Activated T-cell treated with anti-CD3 and anti-CD28 coated beads for 24 hours (primary cell): ENCODE data around the gene KIAA2012.
A peak's percentile ranks its signal among the peaks of the same experiment; 100 is the strongest.

ENCODE experiments used
- DNase-seq: peaks from one replicate; pipeline ENCODE4 v3.0.0-alpha.2; 2020; ENCODE audit warnings: low read depth

The KIAA2012 gene

DNA sequence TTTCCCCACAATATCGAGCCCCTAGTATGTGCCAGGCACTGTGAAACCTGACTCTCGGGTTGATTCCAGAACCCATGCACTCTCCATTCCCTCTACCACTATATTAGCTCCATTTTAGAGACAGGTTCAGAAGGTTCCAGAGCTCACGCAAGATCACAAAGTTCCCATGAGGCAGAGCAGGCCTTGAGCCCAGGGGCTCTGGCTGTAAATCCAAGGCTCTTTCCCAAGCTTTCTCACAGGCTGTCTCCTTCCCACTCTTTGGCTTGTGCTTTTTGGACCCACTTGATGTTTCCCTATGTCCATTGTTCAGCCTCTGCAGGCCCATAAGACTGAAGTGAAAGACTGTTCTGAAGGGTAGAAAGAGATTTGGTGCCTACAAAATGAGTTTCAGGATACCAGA, 15.7 kb downstream of the KIAA2012 start:
- DNase-seq, result no peak

DNA sequence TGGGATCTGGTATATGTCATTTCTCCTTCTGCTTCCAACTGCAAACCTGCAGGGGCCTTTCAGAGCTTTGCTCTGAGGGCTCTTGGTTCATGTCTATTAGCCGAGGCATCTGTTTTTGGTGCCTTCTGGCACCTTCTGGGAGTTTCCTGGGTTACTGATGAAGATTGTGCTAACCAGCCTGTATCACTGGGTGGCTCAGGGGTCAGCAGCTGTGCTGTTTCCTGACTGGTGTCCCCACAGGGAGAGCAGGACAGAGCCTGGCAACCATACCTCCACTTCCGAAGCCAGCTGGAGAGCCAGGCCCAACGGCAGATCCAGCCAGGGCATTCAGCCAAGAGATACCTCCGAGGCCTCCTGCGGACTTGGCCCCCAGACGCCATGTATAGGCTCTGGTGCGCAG, 17.5 kb downstream of the KIAA2012 start:
- no peak for DNase-seq

DNA sequence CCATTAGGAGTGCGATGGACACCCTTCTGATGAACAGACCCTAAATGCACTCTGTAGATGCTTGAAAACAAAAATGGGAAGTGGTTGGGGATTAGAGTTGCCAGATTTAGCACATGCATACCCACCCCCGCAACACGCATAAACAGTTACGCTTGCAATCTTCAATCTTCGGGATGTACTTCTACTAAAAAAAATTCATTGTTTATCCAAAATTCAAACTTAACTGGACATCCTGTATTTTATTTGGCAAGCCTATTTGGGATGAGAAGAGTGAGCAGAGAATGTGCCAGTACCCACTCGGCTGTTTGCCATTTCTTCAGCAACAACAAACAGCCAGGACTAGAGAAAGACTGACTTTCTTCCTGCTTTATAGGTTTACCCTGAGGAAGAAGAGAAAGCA, 18.4 kb downstream of the KIAA2012 start:
- no peak for DNase-seq

DNA sequence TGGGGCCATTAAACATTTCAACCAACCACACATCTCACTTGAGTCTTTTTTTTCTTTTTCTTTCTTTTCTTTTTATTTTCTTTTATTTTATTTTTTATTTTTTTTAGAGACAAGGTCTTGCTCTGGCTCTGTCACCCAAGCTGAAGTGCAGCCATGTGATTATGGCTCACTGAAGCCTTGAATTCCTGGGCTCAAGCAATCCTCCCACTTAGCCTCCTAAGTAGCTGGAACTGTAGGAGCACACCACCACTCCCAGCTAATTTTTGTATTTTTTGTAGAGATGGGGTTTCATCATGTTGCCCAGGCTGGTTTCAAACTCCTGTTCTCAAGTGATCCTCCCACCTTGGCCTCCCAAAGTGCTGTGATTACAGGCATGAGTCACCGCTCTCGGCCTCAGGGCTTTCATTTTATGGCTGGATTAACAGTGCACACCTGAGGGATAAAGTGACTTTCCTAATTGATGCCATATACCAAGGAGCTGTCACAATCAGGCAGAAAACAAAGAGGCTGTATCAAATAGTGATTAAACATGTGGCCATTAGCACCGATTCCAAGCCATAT, 21.5 kb downstream of the KIAA2012 start:
- no peak for DNase-seq

DNA sequence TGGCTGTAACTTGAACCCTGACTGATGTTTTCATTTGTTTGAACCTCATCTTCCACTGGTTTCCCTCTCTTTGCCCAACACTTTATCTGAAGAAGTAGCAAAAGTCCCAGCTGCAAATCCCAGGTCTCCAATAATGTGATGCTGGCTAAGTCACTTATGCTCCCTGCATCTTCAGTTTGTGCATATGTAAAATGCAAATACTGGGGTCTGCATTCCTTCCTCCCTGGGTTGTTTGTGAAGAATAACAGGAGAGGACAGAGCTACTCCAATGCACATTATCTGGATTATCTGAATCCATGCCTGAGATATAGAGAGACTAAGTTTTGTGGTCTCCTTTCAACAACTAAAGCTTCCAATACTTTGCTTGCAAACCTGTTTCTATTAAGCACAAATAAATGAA, 22.2 kb downstream of the KIAA2012 start:
- no peak for DNase-seq

DNA sequence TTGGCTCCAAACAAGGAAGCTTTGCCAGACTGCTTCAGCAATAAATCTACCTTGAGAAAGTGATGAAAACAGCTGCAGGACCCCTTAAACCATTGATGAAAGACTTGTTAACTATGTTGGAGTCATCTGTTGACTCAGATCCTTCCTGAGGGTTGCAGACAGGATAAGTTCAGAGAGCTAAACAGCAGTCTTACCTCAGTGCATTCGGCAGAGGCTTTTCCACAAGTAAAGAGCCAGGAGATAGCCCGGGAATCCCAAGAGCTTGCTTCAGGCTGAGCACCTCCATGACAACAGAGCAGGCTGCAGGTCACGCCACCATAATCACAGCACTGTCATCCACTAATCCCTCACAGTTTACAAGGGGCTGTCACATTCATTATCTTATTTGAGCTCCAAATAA, 23.7 kb downstream of the KIAA2012 start:
- DNase-seq, result no peak

DNA sequence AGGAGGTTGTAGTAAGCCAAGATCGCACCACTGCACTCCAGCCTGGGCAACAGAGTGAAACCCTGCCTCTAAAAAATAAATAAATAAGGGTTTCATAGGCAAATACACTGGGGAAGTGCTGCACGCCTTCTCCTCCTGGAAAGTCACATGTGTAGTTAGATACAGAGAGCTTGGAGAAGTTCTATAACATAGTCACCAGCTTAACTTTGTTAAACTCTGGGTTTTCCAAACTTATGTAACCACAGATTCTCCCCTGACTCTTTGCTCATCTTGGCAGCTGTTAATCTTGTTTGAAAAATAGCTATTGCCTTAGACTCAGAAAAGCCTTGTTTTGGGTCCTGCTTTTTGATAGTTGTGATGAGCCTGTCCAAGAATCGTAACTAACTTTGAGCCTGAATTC, 25.2 kb downstream of the KIAA2012 start:
- DNase-seq, result no peak

DNA sequence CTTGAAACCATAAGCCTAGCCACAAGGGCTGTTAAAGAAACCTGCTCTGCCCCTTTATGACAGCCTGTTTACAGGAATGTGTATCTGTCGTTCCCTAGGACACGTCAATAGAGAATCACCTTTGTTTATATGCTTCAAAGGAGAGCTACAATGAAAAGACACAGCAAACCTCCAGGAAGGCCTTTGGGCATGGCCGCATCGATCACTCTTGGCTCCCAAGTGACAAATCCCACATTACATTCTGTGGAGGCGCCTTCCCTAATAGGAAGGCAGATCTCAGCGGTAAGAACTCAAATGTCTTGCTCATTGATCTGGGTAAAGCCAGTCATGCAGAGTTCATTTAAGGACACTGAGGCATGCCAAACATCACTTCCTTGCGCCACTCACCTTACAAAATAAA, 26.5 kb downstream of the KIAA2012 start:
- DNase-seq, result no peak

DNA sequence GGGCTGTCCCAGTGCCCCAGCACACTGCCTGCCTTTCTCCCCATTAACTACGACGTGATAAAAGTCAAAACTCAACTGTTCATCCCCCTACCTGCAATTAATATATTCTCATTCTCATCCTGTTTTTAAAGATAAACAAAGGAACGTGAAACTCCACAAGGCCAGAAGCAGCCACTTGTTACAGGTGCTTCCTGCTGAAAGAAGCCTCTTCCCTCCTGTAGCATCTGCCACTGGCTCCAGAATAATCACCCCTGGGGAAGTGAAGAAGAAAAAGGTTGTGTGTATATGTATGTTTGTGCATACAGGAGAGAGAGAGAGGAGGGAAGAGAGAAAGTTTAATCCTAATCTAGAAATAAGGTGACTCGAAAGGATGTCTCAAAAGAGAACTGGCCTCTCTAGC, 27.1 kb downstream of the KIAA2012 start:
- DNase-seq, result no peak

DNA sequence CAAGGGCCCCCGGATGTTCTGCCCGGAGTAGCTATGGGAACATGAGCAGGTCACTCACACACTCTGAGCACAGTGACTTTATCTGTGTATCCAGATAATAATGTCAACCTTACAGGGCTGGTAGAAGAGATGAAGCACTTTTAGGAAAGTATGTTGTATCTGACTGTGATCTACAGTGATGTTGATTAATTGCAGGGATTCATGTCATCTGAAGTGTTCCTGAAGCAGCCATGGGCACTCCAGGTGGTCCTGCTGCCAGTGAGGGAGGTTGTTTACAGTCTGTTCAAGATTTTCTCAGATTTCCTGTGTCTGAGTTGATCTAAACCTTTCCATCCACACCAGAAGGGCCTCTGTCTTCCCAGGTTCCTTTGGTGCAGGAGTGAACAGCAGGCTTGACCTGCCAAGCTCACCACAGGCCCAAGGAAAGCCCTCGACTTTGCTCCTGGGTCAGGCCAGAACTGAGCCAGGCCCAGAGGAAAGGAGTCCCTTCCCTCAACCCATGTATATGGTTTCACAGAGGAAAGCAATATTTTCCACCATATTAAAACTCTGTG, 28.0 kb downstream of the KIAA2012 start:
- no peak for DNase-seq

DNA sequence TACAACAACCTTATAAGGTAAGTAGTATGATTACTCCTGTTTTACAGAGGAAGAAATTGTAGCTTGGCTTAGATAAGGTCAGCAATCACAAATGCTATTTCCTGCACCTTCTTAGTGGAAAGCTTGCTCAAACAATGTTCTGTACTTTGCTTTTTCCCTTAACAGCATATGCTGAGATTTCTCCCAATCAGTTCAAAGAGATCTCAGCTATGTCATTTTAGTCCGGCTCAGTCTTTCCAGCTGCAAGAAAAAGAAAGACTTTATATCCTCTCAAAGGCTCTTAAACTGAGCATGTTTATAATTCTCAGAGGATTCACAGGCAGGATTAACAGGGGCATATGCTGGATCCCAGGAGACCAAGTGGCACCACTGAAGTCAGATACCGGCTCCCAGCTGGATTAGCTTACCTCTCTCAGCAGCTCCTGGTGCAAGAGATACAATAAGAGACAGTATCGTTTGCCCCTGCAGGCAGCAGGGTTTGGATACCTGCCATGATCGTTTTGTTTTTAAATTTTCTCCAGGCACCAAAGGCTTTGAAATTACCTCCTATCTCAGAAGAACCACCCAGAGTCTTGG, 29.5 kb downstream of the KIAA2012 start:
- no peak for DNase-seq

DNA sequence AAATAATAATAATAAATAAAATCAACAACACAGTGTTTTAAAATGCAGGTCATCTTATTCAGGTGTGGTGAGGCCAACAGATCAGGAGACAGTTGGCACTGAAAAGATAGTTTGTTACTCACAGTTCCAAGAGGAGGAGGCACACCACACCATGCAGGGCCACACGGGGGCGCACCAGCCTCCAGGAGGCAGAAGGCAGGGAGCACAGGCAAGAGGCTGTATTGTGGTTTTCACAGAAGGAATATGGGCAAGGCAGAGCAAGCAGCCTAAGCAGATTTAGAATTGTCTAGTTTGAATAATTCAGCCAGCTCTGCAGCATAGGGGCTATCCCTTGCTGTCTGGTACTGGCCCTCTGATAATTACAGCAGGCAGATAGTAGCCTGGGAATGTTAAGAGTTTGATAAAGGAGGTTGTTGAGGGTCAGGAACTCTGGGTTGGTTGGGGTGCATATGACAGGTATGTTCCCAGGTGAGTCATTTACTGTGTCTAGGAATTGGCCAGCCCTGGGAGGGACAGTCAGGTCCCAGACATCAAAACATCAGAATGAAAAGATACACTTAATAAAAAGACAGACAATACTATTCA, 31.3 kb downstream of the KIAA2012 start:
- DNase-seq, result peak; percentile 1

DNA sequence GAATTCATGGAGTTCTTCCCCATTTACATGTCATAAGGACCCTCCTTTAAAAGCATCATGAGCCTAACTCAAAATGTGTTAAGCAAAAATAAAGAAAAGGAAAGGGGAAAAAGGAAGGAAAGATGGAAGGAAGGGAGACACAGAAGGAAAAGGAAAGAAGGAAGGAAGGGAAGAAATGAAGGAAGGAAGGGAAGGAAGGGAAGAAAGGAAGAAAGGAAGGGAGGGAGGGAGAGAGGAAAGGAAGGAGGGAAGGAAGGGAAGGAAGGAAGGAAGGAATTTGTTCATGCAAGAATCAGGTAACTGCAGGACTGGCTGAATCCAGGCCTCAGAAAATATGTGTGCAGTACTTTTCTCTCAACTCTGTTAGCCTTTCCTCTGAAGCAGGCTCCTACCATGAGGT, 32.0 kb downstream of the KIAA2012 start:
- no peak for DNase-seq

DNA sequence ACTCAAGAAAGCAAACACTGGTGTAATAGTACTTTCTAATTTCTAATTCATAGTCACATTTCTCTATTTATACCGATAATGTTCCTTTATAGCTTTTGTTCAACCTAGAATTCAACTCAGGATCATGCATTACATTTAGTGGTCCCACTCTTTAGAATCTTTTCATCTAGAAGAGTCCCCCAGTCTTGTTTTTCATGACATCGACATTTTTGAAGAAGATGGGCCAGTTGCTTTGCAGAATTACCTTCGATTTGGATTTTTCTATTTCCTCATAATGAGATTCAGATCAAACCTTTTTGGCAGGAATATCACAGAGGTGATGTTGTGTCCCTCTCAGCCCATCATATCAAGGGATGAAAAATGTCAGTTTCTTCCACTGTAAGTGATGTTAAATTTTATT, 35.3 kb downstream of the KIAA2012 start:
- no peak for DNase-seq

DNA sequence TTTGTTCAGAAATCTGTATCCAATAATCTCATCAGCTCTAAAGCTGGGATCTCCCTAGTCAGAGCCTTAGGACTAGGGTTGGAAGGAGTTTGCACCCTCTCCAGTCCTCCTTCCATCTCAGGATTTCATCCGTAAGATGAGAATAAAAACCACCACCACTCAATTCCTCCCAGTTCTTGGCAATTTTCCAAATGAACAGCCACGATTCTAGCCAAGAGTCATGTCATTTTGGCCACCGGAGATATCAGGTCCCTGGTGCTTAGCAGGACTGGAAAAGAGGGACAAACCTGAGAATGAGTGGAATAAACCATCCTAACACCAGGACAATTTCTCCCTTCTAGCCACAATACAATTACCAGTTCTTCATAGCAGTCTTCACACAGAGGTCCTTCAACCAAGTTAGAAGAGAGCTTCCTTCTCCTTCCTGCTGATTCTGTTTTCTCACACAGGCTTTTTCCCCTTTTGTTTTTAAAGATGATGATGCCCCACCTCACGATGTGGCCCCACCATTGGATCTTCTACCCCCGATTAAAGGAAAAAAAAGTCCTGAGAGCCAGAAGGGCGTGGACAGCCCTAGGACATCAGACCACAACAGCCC, 36.2 kb downstream of the KIAA2012 start:
- no peak for DNase-seq

DNA sequence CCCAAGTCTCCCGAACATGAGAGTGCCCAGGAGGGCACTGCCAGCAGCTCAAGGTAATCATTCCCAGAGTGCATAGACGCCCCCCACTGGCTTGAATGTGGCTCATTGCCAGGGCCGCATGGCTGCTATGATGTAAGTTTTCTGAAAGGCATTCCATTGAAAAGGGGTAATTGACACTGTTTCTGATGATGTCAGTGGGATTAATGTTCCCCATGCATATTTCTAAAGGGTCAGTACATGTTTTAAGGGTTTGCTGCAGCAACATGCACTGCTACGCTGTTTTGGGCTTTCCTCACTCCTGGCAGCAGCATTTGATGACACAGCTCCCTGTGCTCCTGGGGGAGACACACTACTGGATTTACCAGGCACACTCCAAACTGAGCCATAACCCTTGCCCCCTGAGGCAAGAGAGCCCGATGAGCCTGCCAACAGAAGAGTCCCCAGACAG, 36.7 kb downstream of the KIAA2012 start:
- no peak for DNase-seq

DNA sequence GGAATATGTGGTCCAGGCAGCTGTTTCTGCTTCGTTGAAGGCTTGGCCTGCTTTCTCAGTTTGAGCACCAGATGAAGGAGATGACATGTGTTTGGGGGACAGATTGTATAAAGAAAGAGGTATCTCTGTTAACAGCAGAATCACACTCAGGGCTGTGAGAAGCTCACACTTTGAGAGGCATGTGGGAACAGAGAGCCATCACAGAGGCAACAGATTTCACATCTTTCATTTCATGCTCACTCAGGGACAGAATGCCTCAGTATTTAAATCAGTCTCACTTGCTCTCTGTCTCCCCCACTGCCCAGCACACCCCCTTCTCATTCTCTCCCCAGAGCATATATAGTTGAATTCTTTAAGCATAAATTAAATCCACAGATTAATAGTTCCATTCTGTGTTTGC, 37.4 kb downstream of the KIAA2012 start:
- no peak for DNase-seq

DNA sequence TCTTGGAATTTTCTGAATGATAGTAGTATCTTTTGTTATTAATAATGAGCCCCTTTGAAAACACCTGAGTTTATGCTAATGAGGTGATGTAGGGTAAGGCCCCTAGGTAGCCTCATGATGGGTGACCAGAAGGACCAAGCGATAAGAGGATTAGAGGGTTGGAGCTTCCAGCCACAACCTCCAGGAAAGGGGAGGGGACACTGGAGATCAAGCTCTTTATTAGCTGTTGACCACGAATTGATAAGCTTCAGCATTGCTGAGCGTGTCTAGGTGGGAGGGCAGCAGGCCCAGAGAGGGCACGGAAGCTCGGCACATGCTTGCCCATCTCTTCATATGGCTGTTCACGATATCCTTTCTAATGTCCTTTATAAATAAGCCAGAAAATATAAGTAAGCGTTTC, 39.0 kb downstream of the KIAA2012 start:
- no peak for DNase-seq

DNA sequence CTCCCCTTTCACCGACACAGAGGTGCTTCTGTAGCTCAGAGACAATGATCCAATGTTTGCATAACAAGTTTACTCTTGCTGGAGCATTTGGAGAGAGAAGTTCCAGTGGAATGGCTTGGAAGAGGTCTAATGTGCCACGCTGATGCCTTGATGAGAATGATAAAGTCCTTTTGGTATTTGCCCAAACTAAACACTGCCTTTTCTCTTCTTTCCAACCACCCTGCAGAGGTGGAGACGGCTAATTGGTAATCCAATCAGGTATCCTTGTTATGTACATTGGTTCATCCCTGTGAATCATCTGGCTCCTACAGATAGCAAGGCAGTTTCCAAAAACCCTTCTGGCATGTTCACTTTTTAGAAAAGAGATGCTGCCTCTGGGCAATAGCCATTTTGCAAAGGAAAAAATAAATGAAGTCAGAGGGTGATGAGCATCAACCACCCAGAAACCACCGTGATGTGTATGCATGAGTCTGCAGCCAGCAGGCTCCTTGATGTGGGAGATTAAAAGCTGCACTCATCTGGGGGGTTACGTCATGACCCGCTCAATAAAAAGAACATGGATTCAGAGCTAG, 40.6 kb downstream of the KIAA2012 start:
- DNase-seq, result no peak

DNA sequence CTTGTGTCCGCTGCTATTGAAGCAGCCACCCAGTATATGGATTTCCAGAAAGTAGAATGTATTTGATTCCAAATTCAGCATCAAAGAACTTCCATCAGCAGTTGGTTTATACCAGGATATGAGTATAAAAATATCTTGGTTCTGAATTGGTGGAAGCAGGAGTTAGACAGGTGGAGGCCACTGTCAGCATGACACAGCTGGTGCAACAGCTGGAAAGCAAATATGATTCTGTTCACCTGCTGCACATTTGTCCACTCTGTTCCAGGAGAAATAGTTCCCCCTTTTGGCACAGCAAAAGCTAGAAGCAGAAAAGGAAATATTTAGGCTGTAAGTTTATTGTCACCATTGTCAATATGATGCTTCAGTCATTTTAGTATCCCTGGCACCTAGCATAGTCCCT, 41.2 kb downstream of the KIAA2012 start:
- no peak for DNase-seq

DNA sequence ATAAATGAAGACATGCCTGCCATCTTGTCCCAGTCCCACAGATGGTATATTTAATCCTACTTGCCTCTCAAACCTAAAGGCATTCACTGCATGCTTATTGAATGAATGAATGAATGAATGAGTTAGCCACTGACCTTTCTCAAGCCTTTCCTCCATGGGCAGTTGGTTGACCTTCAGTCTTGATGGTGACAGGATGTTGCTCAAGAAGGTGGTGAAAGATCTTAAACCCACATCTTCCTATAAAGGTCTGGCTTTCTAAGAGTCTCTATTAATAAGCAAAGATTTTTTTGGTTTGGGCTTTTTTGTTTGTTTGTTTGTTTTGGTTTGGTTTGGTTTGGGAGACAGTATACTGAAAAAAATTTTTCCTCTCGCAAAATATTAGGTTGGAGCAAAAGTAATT, 41.7 kb downstream of the KIAA2012 start:
- DNase-seq, result no peak

DNA sequence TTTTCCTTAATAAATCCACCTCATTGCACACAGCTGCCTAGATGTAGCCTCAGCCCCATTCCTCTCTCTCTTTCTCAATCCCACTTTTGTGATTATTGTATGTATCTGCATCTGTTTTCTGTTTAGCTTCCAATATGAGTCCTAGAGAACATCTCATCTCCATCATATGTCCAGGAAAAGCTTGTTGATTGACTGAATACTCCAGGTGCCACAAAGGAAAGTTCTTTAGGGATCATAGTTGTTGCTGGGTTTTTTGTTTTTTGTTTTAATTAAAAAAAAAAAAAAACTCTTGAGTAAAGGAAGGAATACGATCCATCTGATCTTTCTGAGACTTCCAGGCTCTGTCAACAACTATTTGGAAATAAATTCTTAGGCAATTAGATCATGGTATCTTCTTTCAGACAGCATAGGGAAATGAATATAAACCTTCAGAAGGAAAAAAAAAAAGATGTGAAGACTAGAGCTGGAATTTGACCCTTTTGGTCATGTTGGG, 42.5 kb downstream of the KIAA2012 start:
- DNase-seq, result no peak

DNA sequence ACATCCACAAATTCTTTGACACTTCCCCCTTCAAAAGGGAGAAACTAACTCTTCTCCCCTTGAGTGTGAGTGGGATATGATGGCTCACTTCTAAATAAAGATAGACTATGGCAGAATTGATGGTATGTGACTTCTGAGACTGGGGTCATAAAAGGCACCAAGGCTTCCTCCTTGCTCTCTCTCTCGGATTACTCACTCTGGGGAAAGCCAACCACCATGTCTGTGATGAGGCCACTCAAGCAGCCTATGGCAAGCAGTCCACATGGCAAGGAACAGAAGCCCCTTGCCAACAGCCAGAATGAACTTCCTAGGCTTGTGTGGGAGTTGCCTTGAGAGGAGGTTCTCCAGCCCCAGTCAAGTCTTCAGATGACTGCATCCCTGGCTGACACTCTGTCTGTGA, 43.6 kb downstream of the KIAA2012 start:
- DNase-seq, result no peak
